Ishikawa (cell line): ENCODE results near the gene DAG1.

Experiments used
- CREB1 ChIP-seq: IDR thresholded peaks from 2 replicates; pipeline ENCODE4 v1.6.1; 2012; ENCODE audit warnings: low read depth
- EGR1 ChIP-seq: IDR thresholded peaks from 2 replicates; pipeline ENCODE4 v1.6.1; 2012
- EP300 ChIP-seq: IDR thresholded peaks from 2 replicates; pipeline ENCODE4 v1.6.1; 2012; ENCODE audit warnings: borderline replicate concordance
- FOXM1 ChIP-seq: IDR thresholded peaks from 2 replicates; pipeline ENCODE4 v1.6.1; 2012; ENCODE audit warnings: low read depth, borderline replicate concordance
- RAD21 ChIP-seq: IDR thresholded peaks from 2 replicates; pipeline ENCODE4 v1.6.1; 2012; ENCODE audit warnings: low read depth
- REST ChIP-seq: IDR thresholded peaks from 2 replicates; pipeline ENCODE4 v1.6.1; 2012; ENCODE audit warnings: low read depth, mild to moderate bottlenecking
- TAF1 ChIP-seq: IDR thresholded peaks from 2 replicates; pipeline ENCODE4 v1.6.1; 2012; ENCODE audit warnings: low read depth, mild to moderate bottlenecking
- TCF12 ChIP-seq: IDR thresholded peaks from 2 replicates; pipeline ENCODE4 v1.6.1; 2012; ENCODE audit warnings: low read depth
- TEAD4 ChIP-seq: IDR thresholded peaks from 2 replicates; pipeline ENCODE4 v1.6.1; 2012
- USF1 ChIP-seq: IDR thresholded peaks from 2 replicates; pipeline ENCODE4 v1.6.1; 2012
- YY1 ChIP-seq: IDR thresholded peaks from 2 replicates; pipeline ENCODE4 v1.6.1; 2012; ENCODE audit warnings: low read depth
- ZBTB7A ChIP-seq: IDR thresholded peaks from 2 replicates; pipeline ENCODE4 v1.6.1; 2012; ENCODE audit warnings: low read depth
- TF ChIP-seq, protein P1 (sequence below): IDR thresholded peaks from 2 replicates; pipeline ENCODE4 v1.6.1; 2012

- TF ChIP-seq EP300 (no peak), RAD21 (no peak), REST (no peak), USF1 (no peak), YY1 (no peak), CREB1 (no peak), EGR1 (no peak), FOXM1 (no peak), TEAD4 (no peak), TAF1 (no peak), ZBTB7A (no peak), TCF12 (no peak)
- TF ChIP-seq, protein P1, sequence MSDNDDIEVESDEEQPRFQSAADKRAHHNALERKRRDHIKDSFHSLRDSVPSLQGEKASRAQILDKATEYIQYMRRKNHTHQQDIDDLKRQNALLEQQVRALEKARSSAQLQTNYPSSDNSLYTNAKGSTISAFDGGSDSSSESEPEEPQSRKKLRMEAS = no peak
Observed at GRCh38 chr3:49460956-49461355, 9.1 kb upstream of the DAG1 start.
